ENCODE results near the gene CCR1.

CCR1 gene

DNA sequence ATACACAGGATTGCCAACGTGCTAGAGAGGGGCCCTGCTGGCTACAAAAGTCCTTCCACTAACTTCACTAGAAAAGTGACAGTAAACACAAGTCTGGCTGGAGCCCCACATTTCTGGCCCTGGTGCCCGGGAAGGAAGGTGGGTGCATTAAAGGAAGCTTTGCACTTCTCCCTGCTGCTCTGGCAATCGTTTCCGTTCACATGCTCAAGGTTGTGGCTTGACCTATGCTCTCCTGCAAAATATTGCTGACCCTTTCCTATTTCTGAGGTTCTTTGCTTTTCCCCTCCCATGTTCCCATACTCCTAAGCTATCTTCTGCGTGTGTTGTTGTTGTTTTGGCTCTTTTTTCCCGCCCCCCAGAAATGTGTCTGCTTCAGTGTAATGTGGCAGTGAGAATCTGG, 25.1 kb upstream of the CCR1 start:
- no peak overlapping the region for H3K4me3 ChIP-seq (ENCODE audit: insufficient read depth, low read depth, low read length)
- H3K9me3 ChIP-seq (ENCODE audit: control insufficient read depth, low read length) = no peaks in the 10 kb centered on the region
- no peaks in the 10 kb centered on the region for H3K4me1 ChIP-seq (ENCODE audit: control insufficient read depth, insufficient read depth, low read length)
- 88 to 89% methylated on average over 6 of the region's 6 CpGs for WGBS, 2 experiments
- no peaks in the 10 kb centered on the region for H3K27me3 ChIP-seq (ENCODE audit: control insufficient read depth, insufficient read depth, low read length, poor library complexity, severe bottlenecking)
- H3K36me3 ChIP-seq (ENCODE audit: control insufficient read depth, insufficient read depth, low read length) = no peaks in the 10 kb centered on the region
- no peak overlapping the region for H3K27ac ChIP-seq (ENCODE audit: insufficient read depth, low read depth, low read length, poor library complexity, severe bottlenecking)

- Histone ChIP-seq H3K4me3 (ENCODE audit: insufficient read depth, low read depth, low read length) (no peak overlapping the region), H3K27me3 (ENCODE audit: control insufficient read depth, insufficient read depth, low read length, poor library complexity, severe bottlenecking) (no peaks in the 10 kb centered on the region)
- 91 to 94% methylated on average over 4 to 5 of the region's 5 CpGs for WGBS, 2 experiments
Measured at GRCh38 chr3:46231323-46231722, 23.2 kb upstream of the CCR1 start.

DNA sequence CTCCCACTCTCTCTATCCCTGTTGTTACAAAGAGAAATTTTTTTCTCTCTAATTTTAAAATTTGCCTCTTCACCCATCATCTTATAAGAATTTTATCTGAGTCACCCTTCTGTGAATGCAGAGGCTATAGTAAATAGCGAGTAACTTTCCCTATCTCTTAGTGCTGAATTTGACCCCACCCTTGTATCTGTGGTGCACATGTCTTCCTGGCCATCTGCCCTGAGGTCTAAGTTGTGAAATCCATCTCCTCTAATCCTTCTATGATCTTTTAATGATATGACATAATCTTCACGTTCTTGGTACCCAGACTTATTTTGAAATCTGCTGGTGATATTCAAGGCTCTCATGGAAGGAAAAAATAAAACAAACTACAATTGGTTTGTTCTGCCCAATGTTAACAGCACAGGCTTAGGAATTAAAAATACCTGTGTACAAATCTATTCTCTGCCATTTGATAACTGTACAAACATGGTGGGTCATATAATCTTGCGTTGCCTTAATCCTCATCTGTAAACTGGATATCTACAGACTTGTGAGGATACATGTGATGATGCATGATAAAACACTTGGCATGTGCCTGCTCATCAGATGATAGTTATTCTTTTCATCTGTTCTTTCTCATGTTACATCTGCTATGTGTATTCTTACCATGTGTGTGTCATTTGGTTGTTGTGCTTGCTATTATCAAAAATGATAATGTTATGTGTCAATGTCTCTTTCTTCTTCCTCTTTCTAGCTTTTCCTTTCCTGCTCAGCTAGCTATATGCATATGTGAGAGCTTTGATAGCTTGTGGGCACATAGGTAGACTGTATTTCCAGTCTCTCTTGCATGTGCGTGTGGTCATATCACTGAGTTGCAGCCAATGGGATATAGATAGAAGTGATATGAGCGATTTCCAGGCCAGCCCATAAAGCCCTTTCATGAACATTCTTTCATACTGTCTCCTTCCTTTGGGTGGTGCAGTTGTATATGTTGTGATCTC, 20.4 kb upstream of the CCR1 start:
- Histone ChIP-seq H3K4me1 (ENCODE audit: control insufficient read depth, insufficient read depth, low read length) (no peaks in the 10 kb centered on the region), H3K9me3 (ENCODE audit: control insufficient read depth, low read length) (peaks cover 3% of the 10 kb centered on the region), H3K27me3 (ENCODE audit: control insufficient read depth, insufficient read depth, low read length, poor library complexity, severe bottlenecking) (no peaks in the 10 kb centered on the region), H3K4me3 (ENCODE audit: insufficient read depth, low read depth, low read length) (no peak overlapping the region), H3K36me3 (ENCODE audit: control insufficient read depth, insufficient read depth, low read length) (no peaks in the 10 kb centered on the region), H3K27ac (ENCODE audit: insufficient read depth, low read depth, low read length, poor library complexity, severe bottlenecking) (no peak overlapping the region)
- 92 to 98% methylated on average over 4 to 5 of the region's 5 CpGs for WGBS, 2 experiments

More at GRCh38 chr3:46231323-46231722, 23.2 kb upstream of the CCR1 start:
- H3K4me1 ChIP-seq (ENCODE audit: control insufficient read depth, insufficient read depth, low read length) = no peaks in the 10 kb centered on the region
- no peak overlapping the region for H3K27ac ChIP-seq (ENCODE audit: insufficient read depth, low read depth, low read length, poor library complexity, severe bottlenecking)
- peaks cover 2% of the 10 kb centered on the region for H3K9me3 ChIP-seq (ENCODE audit: control insufficient read depth, low read length)
- no peaks in the 10 kb centered on the region for H3K36me3 ChIP-seq (ENCODE audit: control insufficient read depth, insufficient read depth, low read length)

GRCh38 chr3:46222435-46223161, 14.5 kb upstream of the CCR1 start:
- 92 to 93% methylated on average over 7 of the region's 7 CpGs for WGBS, 2 experiments
- Histone ChIP-seq H3K27ac (ENCODE audit: insufficient read depth, low read depth, low read length, poor library complexity, severe bottlenecking) (no peak overlapping the region), H3K4me3 (ENCODE audit: insufficient read depth, low read depth, low read length) (no peak overlapping the region), H3K9me3 (ENCODE audit: control insufficient read depth, low read length) (peaks cover 3% of the 10 kb centered on the region), H3K27me3 (ENCODE audit: control insufficient read depth, insufficient read depth, low read length, poor library complexity, severe bottlenecking) (no peaks in the 10 kb centered on the region), H3K36me3 (ENCODE audit: control insufficient read depth, insufficient read depth, low read length) (no peaks in the 10 kb centered on the region), H3K4me1 (ENCODE audit: control insufficient read depth, insufficient read depth, low read length) (no peaks in the 10 kb centered on the region)

GRCh38 chr3:46221938-46222337, 13.8 kb upstream of the CCR1 start:
- H3K27me3 ChIP-seq (ENCODE audit: control insufficient read depth, insufficient read depth, low read length, poor library complexity, severe bottlenecking) = no peaks in the 10 kb centered on the region
- H3K4me3 ChIP-seq (ENCODE audit: insufficient read depth, low read depth, low read length) = no peak overlapping the region
- WGBS, 2 experiments = 81 to 90% methylated on average over 1 of the region's 1 CpG
- H3K4me1 ChIP-seq (ENCODE audit: control insufficient read depth, insufficient read depth, low read length) = no peaks in the 10 kb centered on the region
- no peak overlapping the region for H3K27ac ChIP-seq (ENCODE audit: insufficient read depth, low read depth, low read length, poor library complexity, severe bottlenecking)
- H3K36me3 ChIP-seq (ENCODE audit: control insufficient read depth, insufficient read depth, low read length) = no peaks in the 10 kb centered on the region
- peaks cover 3% of the 10 kb centered on the region for H3K9me3 ChIP-seq (ENCODE audit: control insufficient read depth, low read length)

- peaks cover 2% of the 10 kb centered on the region for H3K9me3 ChIP-seq (ENCODE audit: control insufficient read depth, low read length)
- 89 to 94% methylated on average over 4 of the region's 4 CpGs for WGBS, 2 experiments
- H3K27ac ChIP-seq (ENCODE audit: insufficient read depth, low read depth, low read length, poor library complexity, severe bottlenecking) = no peak overlapping the region
- no peak overlapping the region for H3K4me3 ChIP-seq (ENCODE audit: insufficient read depth, low read depth, low read length)
- no peaks in the 10 kb centered on the region for H3K27me3 ChIP-seq (ENCODE audit: control insufficient read depth, insufficient read depth, low read length, poor library complexity, severe bottlenecking)
- H3K4me1 ChIP-seq (ENCODE audit: control insufficient read depth, insufficient read depth, low read length) = no peaks in the 10 kb centered on the region
- H3K36me3 ChIP-seq (ENCODE audit: control insufficient read depth, insufficient read depth, low read length) = no peaks in the 10 kb centered on the region
Measured at GRCh38 chr3:46221391-46221790, 13.3 kb upstream of the CCR1 start.

- Histone ChIP-seq H3K4me3 (ENCODE audit: insufficient read depth, low read depth, low read length) (no peak overlapping the region), H3K27me3 (ENCODE audit: control insufficient read depth, insufficient read depth, low read length, poor library complexity, severe bottlenecking) (no peaks in the 10 kb centered on the region), H3K9me3 (ENCODE audit: control insufficient read depth, low read length) (no peaks in the 10 kb centered on the region), H3K27ac (ENCODE audit: insufficient read depth, low read depth, low read length, poor library complexity, severe bottlenecking) (no peak overlapping the region), H3K36me3 (ENCODE audit: control insufficient read depth, insufficient read depth, low read length) (no peaks in the 10 kb centered on the region), H3K4me1 (ENCODE audit: control insufficient read depth, insufficient read depth, low read length) (no peaks in the 10 kb centered on the region)
- whole genome bisulfite sequencing, 2 experiments = 78 to 87% methylated on average over 2 of the region's 2 CpGs
Measured at GRCh38 chr3:46218196-46218709, 10.1 kb upstream of the CCR1 start.

- Histone ChIP-seq H3K4me1 (ENCODE audit: control insufficient read depth, insufficient read depth, low read length) (no peaks in the 10 kb centered on the region), H3K9me3 (ENCODE audit: control insufficient read depth, low read length) (no peaks in the 10 kb centered on the region), H3K4me3 (ENCODE audit: insufficient read depth, low read depth, low read length) (no peak overlapping the region), H3K27me3 (ENCODE audit: control insufficient read depth, insufficient read depth, low read length, poor library complexity, severe bottlenecking) (no peaks in the 10 kb centered on the region), H3K36me3 (ENCODE audit: control insufficient read depth, insufficient read depth, low read length) (no peaks in the 10 kb centered on the region), H3K27ac (ENCODE audit: insufficient read depth, low read depth, low read length, poor library complexity, severe bottlenecking) (no peak overlapping the region)
- WGBS, 2 experiments = 93 to 94% methylated on average over 3 to 4 of the region's 4 CpGs
Measured at GRCh38 chr3:46215810-46216414, 7.8 kb upstream of the CCR1 start.

GRCh38 chr3:46214751-46215352, 6.7 kb upstream of the CCR1 start:
- no peaks in the 10 kb centered on the region for H3K9me3 ChIP-seq (ENCODE audit: control insufficient read depth, low read length)
- H3K4me3 ChIP-seq (ENCODE audit: insufficient read depth, low read depth, low read length) = no peak overlapping the region
- no peak overlapping the region for H3K27ac ChIP-seq (ENCODE audit: insufficient read depth, low read depth, low read length, poor library complexity, severe bottlenecking)
- H3K4me1 ChIP-seq (ENCODE audit: control insufficient read depth, insufficient read depth, low read length) = no peaks in the 10 kb centered on the region
- H3K27me3 ChIP-seq (ENCODE audit: control insufficient read depth, insufficient read depth, low read length, poor library complexity, severe bottlenecking) = no peaks in the 10 kb centered on the region
- 71 to 95% methylated on average over 1 of the region's 1 CpG for WGBS, 2 experiments
- no peaks in the 10 kb centered on the region for H3K36me3 ChIP-seq (ENCODE audit: control insufficient read depth, insufficient read depth, low read length)

Measured in ectodermal cell (in vitro differentiated cells).